DND-41 (cell line): ENCODE measurements around the gene STOX1.

Source experiments
- EZH2 ChIP-seq: IDR thresholded peaks from 3 replicates; pipeline ENCODE4 v1.6.1; 2012; ENCODE audit warnings: borderline replicate concordance, low read depth, mild to moderate bottlenecking, moderate library complexity, low read length, inconsistent platforms; ENCODE audit not compliant: severe bottlenecking
- TF ChIP-seq, protein P1 (sequence below): IDR thresholded peaks from 2 replicates; pipeline ENCODE4 v1.5.1; 2012; ENCODE audit warnings: borderline replicate concordance, low read length, moderate library complexity, mild to moderate bottlenecking; ENCODE audit not compliant: poor library complexity, severe bottlenecking; ENCODE audit errors: extremely low read depth

GRCh38 chr10:68861253-68861652 lies 33.9 kb downstream of the STOX1 start:
- TF ChIP-seq EZH2: no peak
- TF ChIP-seq, protein P1, sequence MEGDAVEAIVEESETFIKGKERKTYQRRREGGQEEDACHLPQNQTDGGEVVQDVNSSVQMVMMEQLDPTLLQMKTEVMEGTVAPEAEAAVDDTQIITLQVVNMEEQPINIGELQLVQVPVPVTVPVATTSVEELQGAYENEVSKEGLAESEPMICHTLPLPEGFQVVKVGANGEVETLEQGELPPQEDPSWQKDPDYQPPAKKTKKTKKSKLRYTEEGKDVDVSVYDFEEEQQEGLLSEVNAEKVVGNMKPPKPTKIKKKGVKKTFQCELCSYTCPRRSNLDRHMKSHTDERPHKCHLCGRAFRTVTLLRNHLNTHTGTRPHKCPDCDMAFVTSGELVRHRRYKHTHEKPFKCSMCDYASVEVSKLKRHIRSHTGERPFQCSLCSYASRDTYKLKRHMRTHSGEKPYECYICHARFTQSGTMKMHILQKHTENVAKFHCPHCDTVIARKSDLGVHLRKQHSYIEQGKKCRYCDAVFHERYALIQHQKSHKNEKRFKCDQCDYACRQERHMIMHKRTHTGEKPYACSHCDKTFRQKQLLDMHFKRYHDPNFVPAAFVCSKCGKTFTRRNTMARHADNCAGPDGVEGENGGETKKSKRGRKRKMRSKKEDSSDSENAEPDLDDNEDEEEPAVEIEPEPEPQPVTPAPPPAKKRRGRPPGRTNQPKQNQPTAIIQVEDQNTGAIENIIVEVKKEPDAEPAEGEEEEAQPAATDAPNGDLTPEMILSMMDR: no peak
